ENCODE data around the gene CMTM6.

Gene CMTM6

GRCh38 chr3:32499585-32499984 is 3.1 kb downstream of the CMTM6 start:
- no peak overlapping the region for H3K27ac ChIP-seq
- TF ChIP-seq CTCF (IDR thresholded peaks at IDR 0.05) = no peak
- no peak for DNase-seq (ENCODE audit: low spot score)

GRCh38 chr3:32498992-32499391 is 3.7 kb downstream of the CMTM6 start:
- H3K4me3 ChIP-seq = no peak overlapping the region
- no peak for DNase-seq (ENCODE audit: low spot score)
- no peak for TF ChIP-seq CTCF (IDR thresholded peaks at IDR 0.05)
- H3K27ac ChIP-seq = no peak overlapping the region

More at GRCh38 chr3:32499585-32499984, 3.1 kb downstream of the CMTM6 start:
- H3K4me3 ChIP-seq = no peak overlapping the region

- H3K27ac ChIP-seq = peak overlapping the region in 1 of 2 donors; percentile 19
- no peak overlapping the region for H3K4me3 ChIP-seq
- TF ChIP-seq CTCF (IDR thresholded peaks at IDR 0.05) = no peak
- DNase-seq (ENCODE audit: low spot score) = no peak
Observed at GRCh38 chr3:32498252-32498651, 4.4 kb downstream of the CMTM6 start.

- no peak for DNase-seq (ENCODE audit: low spot score)
- no peak for TF ChIP-seq CTCF (IDR thresholded peaks at IDR 0.05)
- Histone ChIP-seq H3K4me3 (no peak overlapping the region), H3K27ac (no peak overlapping the region)
Observed at GRCh38 chr3:32495609-32496008, 7.0 kb downstream of the CMTM6 start.

- no peak for DNase-seq (ENCODE audit: low spot score)
- Histone ChIP-seq H3K27ac (no peak overlapping the region), H3K4me3 (no peak overlapping the region)
- TF ChIP-seq CTCF (IDR thresholded peaks at IDR 0.05) = no peak
Observed at GRCh38 chr3:32495085-32495484, 7.6 kb downstream of the CMTM6 start.

GRCh38 chr3:32493437-32494414 is 8.9 kb downstream of the CMTM6 start:
- H3K27ac ChIP-seq = no peak overlapping the region
- H3K4me3 ChIP-seq = no peak overlapping the region
- DNase-seq (ENCODE audit: low spot score) = no peak
- TF ChIP-seq CTCF (IDR thresholded peaks at IDR 0.05) = no peak
